Hepatocyte (in vitro differentiated cells): ENCODE results near the gene MOV10. TPM values are rescaled to one million over a fixed set of nuclear protein-coding genes. Genes with fewer than 3 reads are reported as not detected.

Experiments
- DNase-seq: peaks from one replicate; pipeline ENCODE4 v3.0.0-alpha.2; 2016; ENCODE audit warnings: low spot score
- H2AFZ ChIP-seq: fragments of 200-600 bp; sonication (generic); 2 replicates; pipeline ENCODE4 v1.6.0; 2016; ENCODE audit warnings: antibody characterized with exemption, mild to moderate bottlenecking
- H3K27ac ChIP-seq: fragments of 200-600 bp; sonication (generic); 2 replicates; pipeline ENCODE4 v1.5.1; 2016; ENCODE audit warnings: mild to moderate bottlenecking
- H3K27me3 ChIP-seq: fragments of 200-600 bp; sonication (generic); 2 replicates; pipeline ENCODE4 v1.6.1; 2016
- H3K36me3 ChIP-seq: fragments of 200-600 bp; sonication (generic); replicated peaks from 2 replicates; pipeline ENCODE4 v1.5.1; 2016; ENCODE audit warnings: low read depth; ENCODE audit not compliant: insufficient read depth
- H3K4me1 ChIP-seq: fragments of 200-600 bp; sonication (generic); 2 replicates; pipeline ENCODE4 v1.5.1; 2016; ENCODE audit warnings: mild to moderate bottlenecking, moderate library complexity; ENCODE audit not compliant: insufficient read depth
- H3K4me2 ChIP-seq: fragments of 200-600 bp; sonication (generic); 2 replicates; pipeline ENCODE4 v1.6.0; 2016
- H3K4me3 ChIP-seq: fragments of 200-600 bp; sonication (generic); 2 replicates; pipeline ENCODE4 v1.5.1; 2016; ENCODE audit warnings: mild to moderate bottlenecking
- H3K79me2 ChIP-seq: fragments of 200-600 bp; sonication (generic); 2 replicates; pipeline ENCODE4 v1.6.0; 2017; ENCODE audit warnings: mild to moderate bottlenecking
- H3K9me2 ChIP-seq: fragments of 200-600 bp; sonication (generic); replicated peaks from 2 replicates; pipeline ENCODE4 v1.6.0; 2017; ENCODE audit warnings: mild to moderate bottlenecking; ENCODE audit not compliant: insufficient read depth
- H3K9me3 ChIP-seq: fragments of 200-600 bp; sonication (generic); 2 replicates; pipeline ENCODE4 v1.5.1; 2016; ENCODE audit warnings: low read depth, mild to moderate bottlenecking
- H4K20me1 ChIP-seq: fragments of 200-600 bp; sonication (generic); 2 replicates; pipeline ENCODE4 v1.6.0; 2016; ENCODE audit warnings: mild to moderate bottlenecking; ENCODE audit not compliant: insufficient read depth, poor library complexity, severe bottlenecking
- EZH2 ChIP-seq: fragments of 200-600 bp; sonication (generic); IDR thresholded peaks from 2 replicates; pipeline ENCODE4 v1.6.1; 2016; ENCODE audit warnings: antibody characterized with exemption, mild to moderate bottlenecking, borderline replicate concordance
- EZH2phosphoT487 ChIP-seq: fragments of 200-600 bp; sonication (generic); IDR thresholded peaks from one replicate; pipeline ENCODE4 v1.6.1; 2018; ENCODE audit warnings: antibody characterized with exemption, mild to moderate bottlenecking, low read depth, moderate library complexity; ENCODE audit not compliant: unreplicated experiment, severe bottlenecking
- WGBS: methylation state at CpG from one replicate; pipeline ENCODE4 v1.1.6; 2016; ENCODE audit warnings: low lambda C conversion rate; ENCODE audit errors: missing lambda C conversion rate; 5-methylcytosine and 5-hydroxymethylcytosine counted together
- polyA plus RNA-seq: library from polyadenylated mRNA; unstranded; fragments of >200 nt; fragmentation: Nextera tagmentation; extraction: Ambion mirVana; gene quantifications from 2 replicates; pipeline ENCODE4 v1.2.1, GENCODE V29; 2016
- total RNA-seq: library from RNA; depleted of rRNA; stranded (reverse); fragments of >200 nt; gene quantifications from 2 replicates; pipeline ENCODE4 v1.2.3, GENCODE V29; 2014
- TF ChIP-seq, protein P1 (sequence below): fragments of 200-600 bp; sonication (generic); IDR thresholded peaks from 2 replicates; pipeline ENCODE4 v1.5.1; 2016; ENCODE audit warnings: antibody characterized with exemption, mild to moderate bottlenecking; ENCODE audit not compliant: poor library complexity

The MOV10 gene
- total and polyA plus RNA-seq, 2 experiments from 2014 or later = 98.2 to 133 TPM

DNA sequence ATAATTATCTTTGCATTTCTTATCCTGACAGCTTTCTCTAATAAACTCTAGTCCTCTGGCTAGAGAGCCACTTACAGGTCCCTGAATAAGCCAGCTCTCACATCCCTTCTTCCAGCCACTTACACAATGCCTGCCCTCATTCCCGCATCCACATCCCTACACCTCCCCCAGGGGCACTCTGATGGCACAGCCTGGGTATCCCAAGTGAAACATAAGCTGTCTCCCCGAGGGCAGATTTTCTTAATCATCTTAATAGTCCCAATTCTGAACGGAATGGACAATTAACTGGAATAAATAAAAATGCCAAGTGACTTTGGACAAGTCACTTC is 27.6 kb downstream of the MOV10 start:
- H3K4me3 ChIP-seq = no peak overlapping the region
- no peak overlapping the region for H3K4me2 ChIP-seq
- H3K27me3 ChIP-seq = no peaks in the 10 kb centered on the region
- DNase-seq = no peak
- H3K4me1 ChIP-seq = peaks cover 76% of the 10 kb centered on the region
- WGBS = 79% methylated on average over 3 of the region's 3 CpGs
- H3K27ac ChIP-seq = peak overlapping the region; percentile 97
- no peaks in the 10 kb centered on the region for H3K9me2 ChIP-seq
- H3K36me3 ChIP-seq = no peaks in the 10 kb centered on the region
- H2AFZ ChIP-seq = no peak overlapping the region
- no peaks in the 10 kb centered on the region for H3K9me3 ChIP-seq
- H3K79me2 ChIP-seq = peaks cover 40% of the 10 kb centered on the region
- peaks cover 3% of the 10 kb centered on the region for H4K20me1 ChIP-seq
- TF ChIP-seq EZH2 (no peak), EZH2phosphoT487 (no peak)
- TF ChIP-seq, protein P1, sequence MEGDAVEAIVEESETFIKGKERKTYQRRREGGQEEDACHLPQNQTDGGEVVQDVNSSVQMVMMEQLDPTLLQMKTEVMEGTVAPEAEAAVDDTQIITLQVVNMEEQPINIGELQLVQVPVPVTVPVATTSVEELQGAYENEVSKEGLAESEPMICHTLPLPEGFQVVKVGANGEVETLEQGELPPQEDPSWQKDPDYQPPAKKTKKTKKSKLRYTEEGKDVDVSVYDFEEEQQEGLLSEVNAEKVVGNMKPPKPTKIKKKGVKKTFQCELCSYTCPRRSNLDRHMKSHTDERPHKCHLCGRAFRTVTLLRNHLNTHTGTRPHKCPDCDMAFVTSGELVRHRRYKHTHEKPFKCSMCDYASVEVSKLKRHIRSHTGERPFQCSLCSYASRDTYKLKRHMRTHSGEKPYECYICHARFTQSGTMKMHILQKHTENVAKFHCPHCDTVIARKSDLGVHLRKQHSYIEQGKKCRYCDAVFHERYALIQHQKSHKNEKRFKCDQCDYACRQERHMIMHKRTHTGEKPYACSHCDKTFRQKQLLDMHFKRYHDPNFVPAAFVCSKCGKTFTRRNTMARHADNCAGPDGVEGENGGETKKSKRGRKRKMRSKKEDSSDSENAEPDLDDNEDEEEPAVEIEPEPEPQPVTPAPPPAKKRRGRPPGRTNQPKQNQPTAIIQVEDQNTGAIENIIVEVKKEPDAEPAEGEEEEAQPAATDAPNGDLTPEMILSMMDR = no peak

DNA sequence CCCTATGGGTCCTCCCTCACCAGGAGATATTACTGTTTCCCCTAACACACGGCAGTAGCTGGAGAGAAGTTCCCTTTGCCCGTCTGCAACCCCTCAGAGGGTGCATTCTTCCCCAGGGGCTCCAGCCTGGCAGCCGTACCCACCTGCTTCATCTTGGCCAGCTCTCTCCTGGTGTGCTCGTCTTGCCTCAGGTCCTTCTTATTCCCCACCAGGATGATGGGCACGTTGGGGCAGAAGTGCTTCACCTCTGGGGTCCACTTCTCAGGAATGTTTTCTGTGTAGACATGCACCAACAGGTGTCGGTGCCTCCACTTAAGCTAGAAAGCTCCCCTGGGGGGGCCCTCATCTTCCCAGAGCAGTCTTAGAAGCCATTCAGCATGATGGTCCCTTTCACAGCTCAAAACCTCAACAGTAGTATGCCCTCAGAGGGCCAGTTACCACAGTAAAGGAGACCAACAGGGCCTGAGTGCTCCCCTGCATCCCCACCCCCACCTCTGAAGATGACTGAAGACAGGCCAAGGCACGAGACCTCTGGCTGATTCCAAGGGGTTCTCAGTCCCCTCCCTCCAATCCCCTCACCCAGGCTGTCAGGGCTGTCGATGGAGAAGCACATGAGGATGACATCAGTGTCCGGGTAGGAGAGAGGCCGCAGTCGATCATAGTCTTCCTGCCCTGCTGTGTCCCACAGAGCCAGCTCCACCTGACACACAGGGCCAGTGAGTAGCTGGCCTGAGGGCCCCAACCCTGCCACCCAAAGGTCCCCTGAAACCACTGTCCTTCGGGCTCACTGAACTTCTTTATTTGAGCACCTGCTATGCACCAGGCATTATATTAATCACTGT is 28.2 kb downstream of the MOV10 start:
- peaks cover 3% of the 10 kb centered on the region for H4K20me1 ChIP-seq
- WGBS = 89% methylated on average over 12 of the region's 12 CpGs
- peaks cover 70% of the 10 kb centered on the region for H3K4me1 ChIP-seq
- TF ChIP-seq EZH2 (no peak), EZH2phosphoT487 (no peak)
- peak overlapping the region; percentile 97 for H3K27ac ChIP-seq
- no peaks in the 10 kb centered on the region for H3K36me3 ChIP-seq
- no peaks in the 10 kb centered on the region for H3K9me2 ChIP-seq
- peak overlapping the region; percentile 91 for H3K4me2 ChIP-seq
- H3K27me3 ChIP-seq = no peaks in the 10 kb centered on the region
- no peak for DNase-seq
- H3K9me3 ChIP-seq = no peaks in the 10 kb centered on the region
- no peak overlapping the region for H2AFZ ChIP-seq
- peaks cover 40% of the 10 kb centered on the region for H3K79me2 ChIP-seq
- H3K4me3 ChIP-seq = no peak overlapping the region

DNA sequence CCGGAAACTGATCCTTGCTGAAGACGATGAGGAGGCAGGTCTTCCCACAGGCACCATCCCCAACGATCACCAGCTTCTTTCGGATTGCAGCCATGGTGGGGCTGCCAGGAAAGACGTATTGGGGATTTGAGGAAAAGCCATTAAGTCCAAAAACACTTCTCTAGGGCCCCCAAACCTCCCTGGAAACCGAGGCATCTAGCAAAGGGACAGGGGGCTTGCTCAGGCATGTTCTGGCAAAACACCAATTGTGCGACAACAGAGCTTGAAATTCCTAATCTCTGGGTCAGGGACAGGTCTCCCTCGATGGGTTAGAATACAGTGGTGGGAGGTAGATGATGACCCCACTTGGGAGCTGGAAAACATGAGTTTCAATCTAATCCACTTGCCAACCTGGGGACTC is 29.2 kb downstream of the MOV10 start:
- H3K4me3 ChIP-seq = no peak overlapping the region
- no peak for DNase-seq
- H3K36me3 ChIP-seq = no peaks in the 10 kb centered on the region
- TF ChIP-seq EZH2phosphoT487 (no peak), EZH2 (no peak)
- TF ChIP-seq, protein P1 = no peak
- H3K9me2 ChIP-seq = no peaks in the 10 kb centered on the region
- H3K4me1 ChIP-seq = peaks cover 60% of the 10 kb centered on the region
- no peak overlapping the region for H2AFZ ChIP-seq
- no peaks in the 10 kb centered on the region for H3K9me3 ChIP-seq
- H3K79me2 ChIP-seq = peaks cover 40% of the 10 kb centered on the region
- H3K27me3 ChIP-seq = no peaks in the 10 kb centered on the region
- peaks cover 3% of the 10 kb centered on the region for H4K20me1 ChIP-seq
- peak overlapping the region; percentile 91 for H3K4me2 ChIP-seq
- H3K27ac ChIP-seq = peak overlapping the region; percentile 97
- WGBS = 85% methylated on average over 7 of the region's 8 CpGs

DNA sequence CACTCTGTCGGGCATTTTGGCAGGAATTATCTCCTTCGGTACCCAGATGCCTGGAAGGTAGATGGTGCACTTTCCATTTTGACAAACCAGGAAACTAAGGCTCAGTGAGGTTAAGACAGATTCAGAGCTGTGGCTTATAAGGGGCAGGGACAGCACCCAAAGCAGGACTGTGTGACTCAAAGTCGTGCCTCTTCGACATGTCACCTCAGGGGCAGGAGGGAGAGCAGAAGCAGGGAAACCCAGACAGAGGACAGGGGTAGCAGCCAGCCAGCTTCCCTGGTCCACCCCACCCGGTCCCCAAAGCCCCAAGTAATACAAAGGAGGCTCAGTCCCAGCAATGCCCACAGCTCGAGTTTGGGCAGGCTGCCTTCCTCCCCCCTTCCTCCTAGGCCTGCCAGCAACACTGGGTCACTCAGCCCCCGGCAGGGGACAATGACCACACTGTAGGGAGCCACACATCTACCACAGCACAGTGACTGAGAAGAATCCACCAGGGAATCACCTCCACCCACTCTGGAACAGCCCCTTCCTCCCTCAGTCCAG is 30.0 kb downstream of the MOV10 start:
- Histone ChIP-seq H3K9me3 (no peaks in the 10 kb centered on the region), H3K4me2 (peak overlapping the region; percentile 91), H3K36me3 (no peaks in the 10 kb centered on the region), H3K4me3 (no peak overlapping the region), H3K27ac (peak overlapping the region; percentile 97), H3K9me2 (no peaks in the 10 kb centered on the region), H2AFZ (no peak overlapping the region), H3K79me2 (peaks cover 40% of the 10 kb centered on the region), H4K20me1 (peaks cover 3% of the 10 kb centered on the region), H3K27me3 (no peaks in the 10 kb centered on the region), H3K4me1 (peaks cover 54% of the 10 kb centered on the region)
- whole genome bisulfite sequencing = 41% methylated on average over 7 of the region's 7 CpGs
- no peak for DNase-seq
- TF ChIP-seq EZH2 (no peak), EZH2phosphoT487 (no peak)
- TF ChIP-seq, protein P1 = no peak
